Measurements from ENCODE around the gene CENPVL1.
"Not testable (repeated sequence)": the region's sequence is repeated elsewhere in the genome, so short reads cannot be mapped to it uniquely, and the experiment has no call there.

CENPVL1 gene

DNA sequence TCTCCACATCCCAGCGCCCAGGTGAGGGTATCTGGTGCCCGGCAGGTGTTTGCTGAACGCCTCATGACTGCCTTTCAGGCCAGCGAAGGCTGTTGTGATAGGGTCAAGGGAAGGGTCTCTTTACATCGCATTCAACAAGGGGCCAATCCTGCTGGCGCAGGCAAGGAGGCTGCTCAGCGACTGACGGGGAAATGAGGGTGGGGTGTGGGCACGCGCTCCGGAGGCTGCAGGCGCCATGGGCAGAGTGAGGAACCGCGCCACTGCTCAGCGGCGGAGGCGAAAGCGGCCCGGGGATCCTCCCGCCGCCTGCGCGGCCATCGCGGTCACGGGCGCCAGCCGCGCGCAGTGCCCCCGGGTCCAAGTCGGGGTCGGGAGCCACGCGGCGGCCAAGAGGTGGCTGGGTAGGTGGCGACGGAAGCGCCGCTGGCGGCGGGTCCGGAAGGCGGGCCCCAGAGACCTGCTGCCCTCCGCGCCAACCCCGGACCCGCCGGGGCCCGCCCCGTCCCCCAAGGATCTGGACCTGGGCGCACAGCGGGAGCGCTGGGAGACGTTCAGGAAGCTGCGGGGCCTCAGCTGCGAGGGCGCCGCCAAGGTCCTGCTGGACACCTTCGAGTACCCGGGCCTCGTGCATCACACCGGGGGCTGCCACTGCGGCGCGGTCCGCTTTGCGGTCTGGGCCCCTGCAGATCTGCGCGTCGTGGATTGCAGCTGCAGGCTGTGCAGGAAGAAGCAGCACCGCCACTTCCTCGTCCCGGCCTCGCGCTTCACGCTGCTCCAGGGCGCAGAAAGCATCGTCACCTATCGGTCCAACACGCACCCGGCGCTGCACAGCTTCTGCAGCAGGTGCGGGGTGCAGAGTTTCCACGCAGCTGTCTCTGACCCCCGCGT, at the start of gene CENPVL1:
TSS of gene CENPVL1 (plus strand) at position 236 of the 888 bp plus-strand sequence. CDS start at position 236, 0 bp downstream.
- not testable (repeated sequence) for DNase-seq (ENCODE audit: low spot score)

DNA sequence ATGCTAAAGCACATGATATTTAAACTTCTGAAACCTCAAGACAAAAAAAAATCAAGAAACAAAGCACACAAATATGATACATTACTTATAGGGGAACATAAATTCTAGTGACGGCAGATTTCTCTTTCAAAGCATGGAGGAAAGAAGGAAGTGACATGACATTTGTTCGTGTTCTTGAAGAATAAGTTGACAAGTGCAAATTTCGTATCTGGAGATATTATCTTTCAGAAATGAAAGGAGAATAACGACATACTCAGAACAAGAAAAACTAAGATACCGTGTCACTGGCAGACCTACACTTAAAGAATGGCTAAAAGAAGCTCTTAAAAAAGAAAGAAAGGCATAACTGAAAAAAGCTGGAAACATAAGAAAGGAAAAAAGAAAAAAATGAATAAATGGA, 44.3 kb upstream of the CENPVL1 start:
- no peak for DNase-seq (ENCODE audit: low spot score)

DNA sequence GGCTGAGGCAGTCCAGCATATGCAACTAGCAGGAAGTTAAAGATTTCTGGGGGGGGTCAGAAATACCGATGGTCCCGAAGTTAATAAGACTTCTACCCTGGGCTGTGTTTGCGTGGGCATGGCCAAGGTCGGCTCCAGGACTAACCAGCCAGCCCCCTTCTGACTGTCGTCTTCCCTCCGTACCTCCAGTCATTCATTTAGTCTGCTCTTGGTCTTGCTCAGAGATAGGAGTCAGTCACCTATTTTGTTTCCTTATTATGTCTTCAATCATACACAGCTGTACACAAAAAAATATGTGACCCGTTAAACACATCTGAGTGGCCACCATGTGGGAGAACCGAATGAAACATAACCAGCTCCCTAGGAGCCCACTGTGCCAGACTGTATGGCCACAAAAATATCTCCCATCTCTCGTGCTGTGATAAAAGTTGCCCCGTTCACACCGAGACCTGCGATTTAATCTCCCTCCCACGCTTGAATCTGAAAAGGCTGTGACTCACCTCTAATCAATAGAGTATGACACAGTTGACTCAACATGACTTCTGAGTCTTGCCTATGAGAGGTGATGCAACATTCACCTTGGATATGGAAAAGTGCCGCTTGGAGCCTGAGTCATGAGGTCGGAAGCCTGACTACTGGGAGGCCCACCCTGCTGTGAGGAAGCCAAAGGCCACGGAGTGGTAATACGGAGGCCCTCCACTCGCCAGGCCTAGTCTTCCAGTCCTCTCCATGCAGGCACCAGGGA, 30.5 kb upstream of the CENPVL1 start:
- not testable (repeated sequence) for DNase-seq (ENCODE audit: low spot score)

DNA sequence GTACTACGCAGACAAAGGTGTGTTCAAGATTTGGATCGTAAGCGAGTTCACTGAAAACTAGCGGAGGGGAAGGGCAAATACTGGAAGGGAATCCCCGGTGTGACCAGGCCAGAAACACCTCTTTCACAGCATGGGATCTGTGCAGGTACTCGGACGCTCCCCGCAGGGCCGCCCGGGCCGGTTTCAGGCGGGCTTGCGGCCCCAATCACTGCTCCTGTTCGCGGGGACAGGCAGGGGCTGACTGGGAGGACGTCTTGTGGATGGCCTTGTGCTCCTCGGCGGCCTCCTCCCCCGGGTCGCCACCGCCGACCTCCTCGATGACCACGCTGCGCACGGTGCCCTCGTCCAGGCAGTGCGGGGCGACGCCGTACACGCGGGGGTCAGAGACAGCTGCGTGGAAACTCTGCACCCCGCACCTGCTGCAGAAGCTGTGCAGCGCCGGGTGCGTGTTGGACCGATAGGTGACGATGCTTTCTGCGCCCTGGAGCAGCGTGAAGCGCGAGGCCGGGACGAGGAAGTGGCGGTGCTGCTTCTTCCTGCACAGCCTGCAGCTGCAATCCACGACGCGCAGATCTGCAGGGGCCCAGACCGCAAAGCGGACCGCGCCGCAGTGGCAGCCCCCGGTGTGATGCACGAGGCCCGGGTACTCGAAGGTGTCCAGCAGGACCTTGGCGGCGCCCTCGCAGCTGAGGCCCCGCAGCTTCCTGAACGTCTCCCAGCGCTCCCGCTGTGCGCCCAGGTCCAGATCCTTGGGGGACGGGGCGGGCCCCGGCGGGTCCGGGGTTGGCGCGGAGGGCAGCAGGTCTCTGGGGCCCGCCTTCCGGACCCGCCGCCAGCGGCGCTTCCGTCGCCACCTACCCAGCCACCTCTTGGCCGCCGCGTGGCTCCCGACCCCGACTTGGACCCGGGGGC, 28.2 kb upstream of the CENPVL1 start:
- DNase-seq (ENCODE audit: low spot score): not testable (repeated sequence)

DNA sequence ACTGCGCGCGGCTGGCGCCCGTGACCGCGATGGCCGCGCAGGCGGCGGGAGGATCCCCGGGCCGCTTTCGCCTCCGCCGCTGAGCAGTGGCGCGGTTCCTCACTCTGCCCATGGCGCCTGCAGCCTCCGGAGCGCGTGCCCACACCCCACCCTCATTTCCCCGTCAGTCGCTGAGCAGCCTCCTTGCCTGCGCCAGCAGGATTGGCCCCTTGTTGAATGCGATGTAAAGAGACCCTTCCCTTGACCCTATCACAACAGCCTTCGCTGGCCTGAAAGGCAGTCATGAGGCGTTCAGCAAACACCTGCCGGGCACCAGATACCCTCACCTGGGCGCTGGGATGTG, 27.6 kb upstream of the CENPVL1 start, which contains the start of gene CENPVL2:
TSS of gene CENPVL2 (minus strand) at position 112 of the 343 bp plus-strand sequence. CDS start at position 112, 0 bp downstream.
- not testable (repeated sequence) for DNase-seq (ENCODE audit: low spot score)

DNA sequence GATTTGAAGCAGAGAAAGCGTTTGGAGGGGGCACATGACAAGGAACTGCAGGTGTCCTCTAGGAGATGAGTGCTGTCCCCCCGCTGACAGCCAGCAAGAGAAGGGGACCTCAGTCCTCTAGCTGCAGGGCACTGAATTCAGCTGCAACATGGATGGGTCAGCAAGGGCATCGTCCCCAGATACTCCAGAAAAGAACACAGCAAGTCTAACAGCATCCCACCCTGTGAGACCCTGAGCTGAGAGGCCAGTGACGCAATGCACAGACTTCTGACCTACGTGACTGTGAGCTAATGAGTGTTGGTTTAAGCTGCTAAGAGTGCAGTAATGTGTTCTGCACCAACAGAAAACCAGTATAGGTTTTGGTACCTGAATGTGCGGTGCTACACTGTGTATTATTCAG, 16.1 kb upstream of the CENPVL1 start:
- no peak for DNase-seq (ENCODE audit: low spot score)

DNA sequence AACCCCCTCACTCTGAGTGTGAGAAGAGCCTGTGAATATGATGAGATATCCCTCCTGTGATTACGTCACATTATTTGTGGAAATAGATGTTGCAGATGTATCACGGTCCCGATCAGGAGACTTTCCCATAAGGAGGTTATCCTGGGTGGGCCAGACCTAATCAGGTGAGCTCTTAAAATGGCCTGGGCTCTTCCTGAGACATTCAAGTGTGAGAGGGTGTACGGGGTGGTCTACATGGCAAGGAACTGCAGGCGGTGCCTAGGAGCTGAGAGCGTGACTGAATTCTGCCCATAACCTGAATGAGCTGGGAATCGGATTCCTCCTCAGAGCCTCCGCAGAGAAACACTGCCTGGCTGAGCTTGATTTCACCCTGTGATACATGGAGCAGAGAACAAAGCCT, 12.9 kb upstream of the CENPVL1 start:
- DNase-seq (ENCODE audit: low spot score): no peak

DNA sequence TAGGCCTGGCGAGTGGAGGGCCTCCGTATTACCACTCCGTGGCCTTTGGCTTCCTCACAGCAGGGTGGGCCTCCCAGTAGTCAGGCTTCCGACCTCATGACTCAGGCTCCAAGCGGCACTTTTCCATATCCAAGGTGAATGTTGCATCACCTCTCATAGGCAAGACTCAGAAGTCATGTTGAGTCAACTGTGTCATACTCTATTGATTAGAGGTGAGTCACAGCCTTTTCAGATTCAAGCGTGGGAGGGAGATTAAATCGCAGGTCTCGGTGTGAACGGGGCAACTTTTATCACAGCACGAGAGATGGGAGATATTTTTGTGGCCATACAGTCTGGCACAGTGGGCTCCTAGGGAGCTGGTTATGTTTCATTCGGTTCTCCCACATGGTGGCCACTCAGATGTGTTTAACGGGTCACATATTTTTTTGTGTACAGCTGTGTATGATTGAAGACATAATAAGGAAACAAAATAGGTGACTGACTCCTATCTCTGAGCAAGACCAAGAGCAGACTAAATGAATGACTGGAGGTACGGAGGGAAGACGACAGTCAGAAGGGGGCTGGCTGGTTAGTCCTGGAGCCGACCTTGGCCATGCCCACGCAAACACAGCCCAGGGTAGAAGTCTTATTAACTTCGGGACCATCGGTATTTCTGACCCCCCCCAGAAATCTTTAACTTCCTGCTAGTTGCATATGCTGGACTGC, 2.8 kb downstream of the CENPVL1 start:
- DNase-seq (ENCODE audit: low spot score): not testable (repeated sequence)

DNA sequence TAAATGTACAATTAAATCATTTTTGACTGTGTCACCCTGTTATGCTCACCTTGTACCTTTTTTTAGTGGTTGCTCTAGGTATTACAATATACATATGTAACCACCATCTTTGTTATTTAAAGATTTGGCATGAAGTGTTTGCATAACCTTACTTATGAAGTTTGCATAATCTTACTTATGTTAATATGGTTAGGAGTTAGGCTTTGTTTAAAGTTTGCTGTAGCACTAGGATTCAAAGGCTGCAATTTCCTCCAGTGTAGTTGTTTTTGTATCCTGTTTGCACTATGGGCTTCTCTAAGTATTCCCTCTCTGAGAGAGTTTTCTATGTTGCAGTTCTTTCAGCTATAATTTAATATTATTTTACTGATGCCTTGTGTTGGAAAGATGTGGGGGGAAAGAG, 17.9 kb downstream of the CENPVL1 start:
- DNase-seq (ENCODE audit: low spot score): no peak

DNA sequence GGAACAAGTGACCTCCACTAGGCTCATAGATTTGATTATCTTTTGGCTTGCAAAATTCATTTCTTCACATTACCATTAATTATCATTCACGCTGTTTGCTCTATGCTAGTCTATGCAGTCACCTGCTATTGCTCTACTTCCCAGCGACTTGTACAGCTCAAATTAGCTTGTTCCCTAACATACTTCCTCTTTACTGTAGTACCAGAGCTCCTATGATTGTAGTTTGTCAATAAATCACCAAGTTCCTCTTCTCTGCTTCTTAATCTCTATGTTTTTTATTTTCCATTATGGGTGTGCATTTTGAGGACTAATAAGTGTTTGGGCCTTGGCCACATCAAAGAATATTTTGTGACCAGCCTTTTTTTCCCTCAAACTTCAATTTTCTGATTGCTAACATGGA, 26.8 kb downstream of the CENPVL1 start:
- no peak for DNase-seq (ENCODE audit: low spot score)

DNA sequence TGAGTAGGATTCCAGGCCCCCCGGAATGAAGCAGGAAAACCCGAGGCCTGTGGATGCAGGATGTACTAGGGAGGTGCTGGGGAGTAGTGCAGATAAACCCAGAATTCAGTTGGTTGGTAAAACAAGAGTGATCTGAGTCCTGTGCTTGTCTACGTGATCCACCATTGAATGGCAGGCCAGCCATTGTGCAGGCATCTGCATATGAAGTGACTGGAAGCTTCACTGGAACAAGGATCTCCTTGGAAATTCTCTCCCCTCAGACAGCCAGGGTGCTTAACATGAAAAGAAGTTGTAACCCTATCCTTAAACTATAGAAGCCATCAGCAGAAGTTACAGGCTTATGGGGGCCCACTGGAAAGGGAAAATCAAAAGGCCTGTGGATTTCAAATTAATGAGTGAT, 32.3 kb downstream of the CENPVL1 start:
- no peak for DNase-seq (ENCODE audit: low spot score)

DNA sequence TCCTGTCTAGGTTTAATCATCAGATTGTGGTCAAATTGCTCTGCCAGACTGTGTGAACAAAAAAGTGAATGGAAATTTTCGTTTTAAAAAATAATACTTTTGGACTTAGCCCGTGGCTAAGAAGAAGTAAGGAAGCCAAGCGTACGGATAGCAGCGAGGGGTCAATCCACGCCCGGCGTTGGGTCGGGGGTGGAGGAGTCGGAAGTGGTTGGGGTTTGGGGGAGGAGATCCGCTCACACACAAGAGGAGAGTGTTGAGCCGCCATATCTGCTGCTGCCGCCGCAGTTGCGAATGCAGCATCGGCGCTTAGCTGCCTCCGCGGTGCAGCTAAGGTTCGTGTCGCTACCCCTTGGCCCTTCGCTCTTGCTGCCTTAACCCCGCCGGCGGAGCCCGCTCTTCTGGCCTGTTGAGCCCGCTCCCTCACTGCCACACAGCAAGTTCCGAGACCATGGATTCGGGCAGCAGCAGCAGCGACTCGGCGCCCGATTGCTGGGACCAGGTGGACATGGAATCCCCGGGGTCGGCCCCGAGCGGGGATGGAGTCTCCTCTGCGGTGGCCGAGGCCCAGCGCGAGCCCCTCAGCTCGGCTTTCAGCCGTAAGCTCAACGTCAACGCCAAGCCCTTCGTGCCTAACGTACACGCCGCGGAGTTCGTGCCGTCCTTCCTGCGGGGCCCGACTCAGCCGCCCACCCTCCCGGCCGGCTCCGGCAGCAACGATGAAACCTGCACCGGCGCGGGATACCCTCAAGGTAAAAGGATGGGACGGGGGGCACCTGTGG, 33.1 kb downstream of the CENPVL1 start, which contains the start of gene GSPT2:
TSS of gene GSPT2 (plus strand) at position 264 of the 779 bp plus-strand sequence. CDS start at position 449, 185 bp downstream.
- peak; percentile 53 for DNase-seq (ENCODE audit: low spot score)

DNA sequence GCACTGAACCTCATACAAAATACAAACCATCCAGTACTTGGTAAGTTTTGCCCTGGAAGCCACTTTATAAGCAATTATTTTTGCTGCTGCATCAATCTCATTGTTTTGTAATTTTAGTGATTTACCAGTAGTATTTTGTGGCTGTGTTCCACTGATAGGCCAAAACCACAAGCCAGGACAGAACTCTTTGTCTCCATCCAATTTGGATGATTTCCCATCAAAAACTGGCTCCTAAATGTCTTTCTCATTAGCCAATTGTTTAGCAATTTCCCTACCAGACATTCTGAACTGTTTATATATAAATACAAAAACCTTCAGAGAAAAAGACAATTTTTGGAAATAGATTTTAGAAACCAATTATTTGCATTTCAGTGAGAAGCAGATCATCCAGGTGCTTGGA, 37.4 kb downstream of the CENPVL1 start:
- DNase-seq (ENCODE audit: low spot score): no peak

DNA sequence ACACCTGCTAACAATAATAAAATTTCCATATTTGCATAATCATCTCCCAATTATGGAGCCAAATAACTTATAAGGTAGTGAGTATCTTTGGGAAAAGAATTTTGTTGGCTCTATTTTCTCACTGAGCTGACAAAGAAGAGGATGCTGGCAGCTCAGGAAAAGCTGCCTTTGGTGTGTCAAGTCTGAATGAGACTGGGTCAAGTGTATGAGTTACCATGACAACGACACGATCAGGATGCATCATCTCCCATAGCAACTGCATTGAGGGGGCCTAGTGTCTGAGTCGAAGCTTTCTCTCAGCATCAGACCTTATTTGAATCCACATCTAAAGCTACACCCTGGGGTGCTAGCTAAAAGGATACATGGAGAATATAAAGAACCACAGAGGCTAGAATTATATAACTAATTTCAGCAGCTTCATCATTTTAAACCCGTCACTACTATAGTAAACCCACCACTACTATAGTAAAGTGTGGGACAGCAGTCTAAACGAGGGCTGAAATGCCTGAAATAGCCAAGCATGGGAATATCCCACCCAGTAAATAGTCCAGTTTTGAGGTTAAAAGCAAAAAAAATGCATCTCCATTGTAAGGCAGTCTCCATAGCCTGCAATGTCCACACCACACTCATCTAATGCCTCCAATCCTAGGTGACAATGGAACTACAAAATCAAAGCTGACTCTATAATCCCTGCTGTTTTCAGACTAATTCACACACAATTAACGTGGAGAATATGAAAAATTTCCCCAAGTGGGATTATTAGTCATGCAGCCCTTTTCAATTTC, 48.9 kb downstream of the CENPVL1 start:
- no peak for DNase-seq (ENCODE audit: low spot score)

DNA sequence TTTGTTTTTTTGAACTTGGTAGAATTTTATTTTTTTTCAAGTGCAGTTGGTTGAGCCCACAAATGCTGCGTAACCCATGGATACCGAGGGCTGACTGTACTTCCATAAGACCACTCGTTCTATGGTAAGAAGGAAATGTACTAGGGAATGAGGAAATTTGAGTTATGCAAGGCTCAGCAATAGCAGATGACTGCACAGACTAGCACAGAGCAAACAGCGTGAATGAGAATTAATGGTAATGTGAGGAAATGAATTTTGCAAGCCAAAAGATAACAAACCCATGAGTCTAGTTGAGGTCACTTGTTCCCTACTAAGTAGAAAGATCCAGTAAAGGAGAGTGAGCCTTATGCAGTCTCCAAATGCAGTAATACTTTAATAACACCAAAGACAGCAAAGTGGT, 50.3 kb downstream of the CENPVL1 start:
- no peak for DNase-seq (ENCODE audit: low spot score)
